ENCODE data around the gene MNT.

DNA sequence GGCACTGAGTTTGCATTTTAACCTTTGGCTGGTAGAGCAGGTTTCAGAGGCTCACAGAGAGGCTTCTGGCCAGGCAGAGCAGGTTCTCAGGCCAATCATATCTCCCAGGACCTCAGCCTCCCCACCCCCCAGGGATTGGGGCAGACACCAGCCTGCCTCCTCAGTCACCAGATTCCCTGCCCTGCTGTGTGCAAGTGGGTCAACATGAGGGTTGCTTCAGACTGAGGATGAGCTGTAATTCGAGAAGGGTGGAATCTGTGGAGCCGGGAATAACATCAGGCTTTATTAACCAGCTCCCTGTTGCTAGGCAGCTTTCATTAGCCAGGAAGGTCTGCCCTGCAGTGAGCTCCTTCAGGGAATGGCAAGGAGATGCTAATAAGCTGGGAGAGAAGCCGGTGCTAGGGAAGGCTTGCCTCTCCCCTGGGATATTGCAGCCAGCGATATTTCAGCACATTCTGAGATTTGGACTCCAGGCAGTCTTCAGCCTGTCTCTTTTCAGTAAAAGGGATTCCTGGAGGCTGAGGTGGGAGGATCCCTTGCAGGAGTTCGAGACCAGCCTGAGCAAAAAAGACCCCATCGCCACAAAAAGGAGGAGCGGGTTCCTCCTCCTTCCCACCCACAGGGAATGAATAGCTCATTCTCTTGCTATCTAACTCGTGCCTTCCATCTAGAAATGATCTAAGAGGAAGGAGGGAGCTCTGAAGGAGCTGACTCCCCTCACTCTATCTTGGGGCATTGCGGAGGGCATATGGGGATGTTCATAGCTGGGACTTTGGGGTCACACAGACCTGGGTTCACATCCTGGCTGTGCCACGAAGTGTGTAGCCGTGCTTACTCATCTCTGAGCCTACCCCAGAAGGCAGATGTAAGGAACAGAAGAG lies 52.8 kb downstream of the MNT start:
- TF ChIP-seq GATA2 (IDR thresholded peaks at IDR 0.05; ENCODE audit: low read depth, low read length): no peak
- no peak for TF ChIP-seq GATA3 (IDR thresholded peaks at IDR 0.05; ENCODE audit: low read depth, low read length)

Measured in SH-SY5Y (cell line).